ENCODE measurements around the gene NAE1.

Gene NAE1

DNA sequence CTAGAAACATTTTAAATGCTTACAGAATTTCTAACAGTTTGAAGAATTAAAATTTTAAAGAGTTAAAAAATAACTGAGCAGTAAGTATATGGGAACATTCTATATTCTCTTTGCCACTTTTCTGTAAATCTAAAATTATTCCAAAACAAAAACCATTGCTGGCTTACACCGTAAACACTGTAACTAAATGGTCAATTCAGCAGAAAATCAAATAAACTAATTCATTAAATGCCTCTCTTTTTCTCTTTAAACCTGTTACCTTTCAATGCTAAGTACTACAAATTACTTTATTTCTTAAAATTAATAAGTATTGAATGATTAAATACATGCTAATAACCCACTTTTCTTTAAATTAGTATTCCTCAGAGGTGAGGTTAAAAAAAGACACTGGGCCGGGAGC lies 43.3 kb downstream of the NAE1 start:
- H3K4me3 ChIP-seq (ENCODE audit: low read depth, low read length): no peak overlapping the region
- TF ChIP-seq, protein P1, sequence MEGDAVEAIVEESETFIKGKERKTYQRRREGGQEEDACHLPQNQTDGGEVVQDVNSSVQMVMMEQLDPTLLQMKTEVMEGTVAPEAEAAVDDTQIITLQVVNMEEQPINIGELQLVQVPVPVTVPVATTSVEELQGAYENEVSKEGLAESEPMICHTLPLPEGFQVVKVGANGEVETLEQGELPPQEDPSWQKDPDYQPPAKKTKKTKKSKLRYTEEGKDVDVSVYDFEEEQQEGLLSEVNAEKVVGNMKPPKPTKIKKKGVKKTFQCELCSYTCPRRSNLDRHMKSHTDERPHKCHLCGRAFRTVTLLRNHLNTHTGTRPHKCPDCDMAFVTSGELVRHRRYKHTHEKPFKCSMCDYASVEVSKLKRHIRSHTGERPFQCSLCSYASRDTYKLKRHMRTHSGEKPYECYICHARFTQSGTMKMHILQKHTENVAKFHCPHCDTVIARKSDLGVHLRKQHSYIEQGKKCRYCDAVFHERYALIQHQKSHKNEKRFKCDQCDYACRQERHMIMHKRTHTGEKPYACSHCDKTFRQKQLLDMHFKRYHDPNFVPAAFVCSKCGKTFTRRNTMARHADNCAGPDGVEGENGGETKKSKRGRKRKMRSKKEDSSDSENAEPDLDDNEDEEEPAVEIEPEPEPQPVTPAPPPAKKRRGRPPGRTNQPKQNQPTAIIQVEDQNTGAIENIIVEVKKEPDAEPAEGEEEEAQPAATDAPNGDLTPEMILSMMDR (IDR thresholded peaks at IDR 0.05; ENCODE audit: control insufficient read depth, extremely low read depth, insufficient read depth): no peak
- DNase-seq (ENCODE audit: low read depth): no peak

DNA sequence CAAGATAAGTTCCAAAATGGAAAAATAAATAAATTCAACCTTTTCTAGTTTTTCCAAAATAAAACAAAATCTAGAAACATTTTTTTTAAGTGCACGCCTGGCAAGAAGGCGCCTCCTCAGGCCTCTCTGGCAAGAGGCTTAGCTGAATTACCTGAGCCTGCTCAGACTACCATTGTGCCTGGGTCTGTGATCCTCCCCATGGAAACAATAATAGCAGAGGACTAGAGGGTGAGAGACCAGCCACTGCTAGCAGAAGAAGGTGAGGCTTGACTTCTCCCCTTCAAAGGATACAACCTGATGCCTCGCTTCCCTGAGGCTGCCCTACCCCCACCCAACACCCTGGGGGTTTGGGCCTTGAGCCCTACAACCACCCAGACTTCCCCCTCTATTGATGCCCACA lies 44.2 kb downstream of the NAE1 start:
- no peak for DNase-seq (ENCODE audit: low read depth)
- TF ChIP-seq, protein P1 (IDR thresholded peaks at IDR 0.05; ENCODE audit: control insufficient read depth, extremely low read depth, insufficient read depth): no peak
- no peak overlapping the region for H3K4me3 ChIP-seq (ENCODE audit: low read depth, low read length)

DNA sequence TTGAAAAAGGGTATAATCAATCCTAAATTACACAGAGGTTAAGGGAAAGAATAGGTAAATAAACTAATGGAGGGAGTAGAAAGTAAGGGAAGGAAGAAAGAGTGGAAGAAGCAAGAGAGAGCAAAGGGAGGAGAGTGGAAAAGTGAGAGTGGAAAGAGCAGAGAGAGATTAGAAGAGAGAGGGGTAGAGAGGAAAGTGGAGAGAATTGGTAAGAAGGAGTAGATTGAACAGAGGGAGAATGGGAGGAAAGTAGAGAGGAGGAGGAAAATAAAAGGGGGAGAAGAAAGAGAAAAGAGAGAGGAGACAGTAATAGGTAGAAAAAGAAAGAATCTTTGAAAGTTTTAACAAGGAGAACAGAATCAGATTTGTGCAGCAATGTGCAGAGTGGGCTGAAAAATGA lies 54.3 kb downstream of the NAE1 start:
- no peak overlapping the region for H3K4me3 ChIP-seq (ENCODE audit: low read depth, low read length)
- TF ChIP-seq, protein P1 (IDR thresholded peaks at IDR 0.05; ENCODE audit: control insufficient read depth, extremely low read depth, insufficient read depth): no peak
- DNase-seq (ENCODE audit: low read depth): no peak

DNA sequence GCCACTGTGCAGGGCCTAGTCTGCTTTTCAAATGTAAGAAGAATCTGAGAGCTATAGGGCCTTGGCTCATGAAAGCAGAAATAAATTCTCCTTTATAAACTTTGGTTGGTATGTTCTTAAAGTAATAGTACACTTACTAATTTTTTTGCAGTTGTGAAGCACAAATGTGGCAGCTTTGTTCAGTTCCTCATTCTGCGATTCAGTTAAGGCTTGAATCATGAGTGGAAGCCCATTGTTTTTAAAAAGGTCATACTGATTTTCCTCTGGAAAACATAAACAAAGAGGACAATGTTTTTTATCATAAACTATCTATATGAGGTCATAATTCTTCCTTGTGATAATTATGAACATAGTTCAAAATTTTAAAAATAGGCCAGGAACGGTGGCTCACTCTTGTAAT lies 55.8 kb downstream of the NAE1 start:
- TF ChIP-seq, protein P1 (IDR thresholded peaks at IDR 0.05; ENCODE audit: control insufficient read depth, extremely low read depth, insufficient read depth): no peak
- no peak overlapping the region for H3K4me3 ChIP-seq (ENCODE audit: low read depth, low read length)
- DNase-seq (ENCODE audit: low read depth): no peak

DNA sequence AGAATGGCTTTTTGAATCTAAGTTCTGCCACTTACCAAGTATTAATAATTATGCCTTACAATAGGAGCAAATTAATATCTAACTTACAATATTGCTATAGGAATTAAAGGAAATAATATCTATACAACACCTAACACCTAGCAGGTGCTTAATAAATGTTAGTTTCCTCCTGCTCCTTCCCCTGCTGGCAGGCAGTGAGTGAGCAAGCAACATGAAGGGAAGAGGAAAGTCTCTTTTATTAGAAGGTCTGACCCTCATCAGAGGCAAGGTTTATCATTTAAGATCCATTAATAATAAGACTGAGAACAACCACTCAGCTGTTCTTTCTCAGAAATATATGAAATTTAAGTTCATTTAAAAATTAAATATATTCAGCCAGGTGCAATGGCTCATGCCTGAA lies 72.7 kb downstream of the NAE1 start:
- TF ChIP-seq, protein P1 (IDR thresholded peaks at IDR 0.05; ENCODE audit: control insufficient read depth, extremely low read depth, insufficient read depth): 0 out of 2 replicates have a peak, but pooled peaks have one; percentile 3
- H3K4me3 ChIP-seq (ENCODE audit: low read depth, low read length): no peak overlapping the region
- no peak for DNase-seq (ENCODE audit: low read depth)

DNA sequence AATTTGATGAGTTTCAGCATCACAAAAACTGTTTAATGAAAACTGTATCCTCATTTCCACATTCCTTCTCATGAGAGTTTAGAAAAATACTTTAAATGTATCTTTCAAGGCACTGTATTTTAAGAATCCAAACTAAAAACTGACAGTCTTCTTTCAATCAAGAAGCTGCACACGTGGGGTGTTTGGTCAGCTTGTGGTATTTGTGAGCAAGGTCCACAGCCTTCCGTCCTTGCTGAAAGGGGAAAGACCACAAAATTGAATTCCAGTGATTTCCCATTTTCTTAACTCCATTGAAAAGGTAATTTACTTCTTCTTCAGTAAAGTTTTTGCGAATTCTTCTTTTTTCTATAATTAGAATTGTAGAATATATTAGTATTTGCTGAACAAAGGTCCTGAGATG lies 76.0 kb downstream of the NAE1 start:
- TF ChIP-seq, protein P1 (IDR thresholded peaks at IDR 0.05; ENCODE audit: control insufficient read depth, extremely low read depth, insufficient read depth): no peak

DNA sequence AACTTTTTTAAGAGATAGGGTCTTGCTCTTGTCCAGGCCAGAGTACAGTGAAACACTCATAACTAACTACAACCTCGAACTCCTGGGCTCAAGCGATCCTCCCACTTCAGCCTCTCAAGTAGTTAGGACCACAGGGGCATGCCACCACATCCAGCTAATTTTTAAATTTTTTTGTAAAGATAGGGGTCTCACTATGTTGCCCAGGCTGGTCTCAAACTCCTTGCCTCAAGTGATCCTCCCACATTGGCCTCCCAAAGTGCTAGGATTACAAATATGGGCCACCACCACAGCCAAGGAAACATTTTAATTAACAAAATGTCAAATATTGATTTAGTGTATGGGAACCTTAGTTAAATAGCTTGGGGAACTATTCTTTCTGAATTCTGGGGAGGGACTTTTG lies 76.6 kb downstream of the NAE1 start:
- no peak for DNase-seq (ENCODE audit: low read depth)
- no peak overlapping the region for H3K4me3 ChIP-seq (ENCODE audit: low read depth, low read length)
- TF ChIP-seq, protein P1 (IDR thresholded peaks at IDR 0.05; ENCODE audit: control insufficient read depth, extremely low read depth, insufficient read depth): no peak

More for the DNA sequence above, 76.0 kb downstream of the NAE1 start:
- no peak overlapping the region for H3K4me3 ChIP-seq (ENCODE audit: low read depth, low read length)
- no peak for DNase-seq (ENCODE audit: low read depth)
